GM19324 (cell line): ENCODE data around the gene TMEM125.

Source experiments
- ATAC-seq: cut with Tn5 transposase; IDR thresholded peaks from one replicate; pipeline ENCODE4 v1.9.1; 2021; ENCODE audit warnings: mild to moderate bottlenecking, moderate library complexity; ENCODE audit not compliant: unreplicated experiment, low FRiP score

The TMEM125 gene

GRCh38 chr1:43246466-43247213 is 23.1 kb upstream of the TMEM125 start:
- ATAC-seq: no peak

GRCh38 chr1:43247256-43247921 is 22.4 kb upstream of the TMEM125 start:
- no peak for ATAC-seq

- ATAC-seq: no peak
These were observed 19.4 kb upstream of the TMEM125 start for GRCh38 chr1:43250351-43250761.

- no peak for ATAC-seq
These were observed 18.8 kb upstream of the TMEM125 start for GRCh38 chr1:43251024-43251423.

GRCh38 chr1:43252225-43252624 is 17.6 kb upstream of the TMEM125 start:
- ATAC-seq: no peak

GRCh38 chr1:43253173-43253572 is 16.6 kb upstream of the TMEM125 start:
- ATAC-seq: no peak

- ATAC-seq: no peak
These were observed 15.9 kb upstream of the TMEM125 start for GRCh38 chr1:43253876-43254275.

- ATAC-seq: no peak
These were observed 14.2 kb upstream of the TMEM125 start for GRCh38 chr1:43255438-43256210.

- no peak for ATAC-seq
These were observed 12.9 kb upstream of the TMEM125 start for GRCh38 chr1:43256675-43257570.

- no peak for ATAC-seq
These were observed 11.4 kb upstream of the TMEM125 start for GRCh38 chr1:43258370-43258769.

- ATAC-seq: no peak
These were observed 4.4 kb upstream of the TMEM125 start for GRCh38 chr1:43265431-43265830.

GRCh38 chr1:43266881-43267280 is 2.9 kb upstream of the TMEM125 start:
- no peak for ATAC-seq

GRCh38 chr1:43267291-43267805 is 2.4 kb upstream of the TMEM125 start:
- ATAC-seq: no peak

GRCh38 chr1:43267818-43268425 is 1.9 kb upstream of the TMEM125 start:
- ATAC-seq: no peak

GRCh38 chr1:43270421-43271095 is 775 bp downstream of the TMEM125 start:
- ATAC-seq: no peak

GRCh38 chr1:43271186-43272118 is 1.7 kb downstream of the TMEM125 start:
- no peak for ATAC-seq

GRCh38 chr1:43272161-43272560 is 2.4 kb downstream of the TMEM125 start:
- ATAC-seq: no peak
